ENCODE results near the gene HLA-DOA. TPM values are rescaled to one million over a fixed set of nuclear protein-coding genes. Genes with fewer than 3 reads are reported as not detected.

The HLA-DOA gene
- total RNA-seq, 1 donor from 2014 or later = 0.69 TPM

GRCh38 chr6:33050014-33050810, 40.8 kb upstream of the HLA-DOA start:
- H3K27me3 Mint-ChIP-seq (ENCODE audit: unreplicated experiment) = no peaks in the 10 kb centered on the region
- no peak for DNase-seq
- peaks cover 6% of the 10 kb centered on the region for H3K36me3 Mint-ChIP-seq (ENCODE audit: unreplicated experiment)

GRCh38 chr6:33049323-33050013, 40.1 kb upstream of the HLA-DOA start:
- H3K36me3 Mint-ChIP-seq (ENCODE audit: unreplicated experiment) = peaks cover 6% of the 10 kb centered on the region
- H3K4me1 Mint-ChIP-seq (ENCODE audit: low read depth, unreplicated experiment) = no peaks in the 10 kb centered on the region
- H3K27ac Mint-ChIP-seq (ENCODE audit: unreplicated experiment) = no peak overlapping the region
- H3K4me3 Mint-ChIP-seq (ENCODE audit: unreplicated experiment) = no peak overlapping the region
- DNase-seq = no peak
- no peak for TF ChIP-seq CTCF (IDR thresholded peaks at IDR 0.05; ENCODE audit: partially characterized antibody, unreplicated experiment)
- H3K27me3 Mint-ChIP-seq (ENCODE audit: unreplicated experiment) = no peaks in the 10 kb centered on the region
- peaks cover 1% of the 10 kb centered on the region for H3K9me3 Mint-ChIP-seq (ENCODE audit: unreplicated experiment)

More at GRCh38 chr6:33050014-33050810, 40.8 kb upstream of the HLA-DOA start:
- no peak for TF ChIP-seq CTCF (IDR thresholded peaks at IDR 0.05; ENCODE audit: partially characterized antibody, unreplicated experiment)
- Mint-ChIP-seq H3K9me3 (ENCODE audit: unreplicated experiment) (peaks cover 1% of the 10 kb centered on the region), H3K4me1 (ENCODE audit: low read depth, unreplicated experiment) (no peaks in the 10 kb centered on the region), H3K4me3 (ENCODE audit: unreplicated experiment) (no peak overlapping the region), H3K27ac (ENCODE audit: unreplicated experiment) (no peak overlapping the region)

GRCh38 chr6:33040157-33040556, 30.8 kb upstream of the HLA-DOA start:
- no peak overlapping the region for H3K27ac Mint-ChIP-seq (ENCODE audit: unreplicated experiment)
- TF ChIP-seq CTCF (IDR thresholded peaks at IDR 0.05; ENCODE audit: partially characterized antibody, unreplicated experiment) = no peak
- H3K4me1 Mint-ChIP-seq (ENCODE audit: low read depth, unreplicated experiment) = no peaks in the 10 kb centered on the region
- H3K9me3 Mint-ChIP-seq (ENCODE audit: unreplicated experiment) = no peaks in the 10 kb centered on the region
- H3K4me3 Mint-ChIP-seq (ENCODE audit: unreplicated experiment) = no peak overlapping the region
- no peak for DNase-seq
- peaks cover 5% of the 10 kb centered on the region for H3K36me3 Mint-ChIP-seq (ENCODE audit: unreplicated experiment)
- no peaks in the 10 kb centered on the region for H3K27me3 Mint-ChIP-seq (ENCODE audit: unreplicated experiment)

GRCh38 chr6:33036535-33036934, 27.1 kb upstream of the HLA-DOA start:
- H3K4me1 Mint-ChIP-seq (ENCODE audit: low read depth, unreplicated experiment) = no peaks in the 10 kb centered on the region
- TF ChIP-seq CTCF (IDR thresholded peaks at IDR 0.05; ENCODE audit: partially characterized antibody, unreplicated experiment) = no peak
- no peak for DNase-seq
- H3K4me3 Mint-ChIP-seq (ENCODE audit: unreplicated experiment) = no peak overlapping the region
- H3K36me3 Mint-ChIP-seq (ENCODE audit: unreplicated experiment) = peaks cover 9% of the 10 kb centered on the region
- no peaks in the 10 kb centered on the region for H3K27me3 Mint-ChIP-seq (ENCODE audit: unreplicated experiment)
- no peak overlapping the region for H3K27ac Mint-ChIP-seq (ENCODE audit: unreplicated experiment)
- no peaks in the 10 kb centered on the region for H3K9me3 Mint-ChIP-seq (ENCODE audit: unreplicated experiment)

- H3K36me3 Mint-ChIP-seq (ENCODE audit: unreplicated experiment) = peaks cover 9% of the 10 kb centered on the region
- no peak overlapping the region for H3K4me3 Mint-ChIP-seq (ENCODE audit: unreplicated experiment)
- no peak for DNase-seq
- no peaks in the 10 kb centered on the region for H3K9me3 Mint-ChIP-seq (ENCODE audit: unreplicated experiment)
- H3K27ac Mint-ChIP-seq (ENCODE audit: unreplicated experiment) = no peak overlapping the region
- no peak for TF ChIP-seq CTCF (IDR thresholded peaks at IDR 0.05; ENCODE audit: partially characterized antibody, unreplicated experiment)
- no peaks in the 10 kb centered on the region for H3K27me3 Mint-ChIP-seq (ENCODE audit: unreplicated experiment)
- H3K4me1 Mint-ChIP-seq (ENCODE audit: low read depth, unreplicated experiment) = no peaks in the 10 kb centered on the region
Observed at GRCh38 chr6:33034554-33034953, 25.2 kb upstream of the HLA-DOA start.
